GM20000 (cell line): Measurements from ENCODE around the gene GALNT2.

Experiments used
- DNase-seq: peaks from one replicate; pipeline ENCODE4 v3.0.0; 2012; ENCODE audit warnings: low spot score
- TF ChIP-seq, protein P1 (sequence below): IDR thresholded peaks from 2 replicates; pipeline ENCODE4 v1.5.1; 2012; ENCODE audit warnings: mild to moderate bottlenecking, control low read depth; ENCODE audit errors: extremely low read depth, missing control alignments

GALNT2 gene

DNA sequence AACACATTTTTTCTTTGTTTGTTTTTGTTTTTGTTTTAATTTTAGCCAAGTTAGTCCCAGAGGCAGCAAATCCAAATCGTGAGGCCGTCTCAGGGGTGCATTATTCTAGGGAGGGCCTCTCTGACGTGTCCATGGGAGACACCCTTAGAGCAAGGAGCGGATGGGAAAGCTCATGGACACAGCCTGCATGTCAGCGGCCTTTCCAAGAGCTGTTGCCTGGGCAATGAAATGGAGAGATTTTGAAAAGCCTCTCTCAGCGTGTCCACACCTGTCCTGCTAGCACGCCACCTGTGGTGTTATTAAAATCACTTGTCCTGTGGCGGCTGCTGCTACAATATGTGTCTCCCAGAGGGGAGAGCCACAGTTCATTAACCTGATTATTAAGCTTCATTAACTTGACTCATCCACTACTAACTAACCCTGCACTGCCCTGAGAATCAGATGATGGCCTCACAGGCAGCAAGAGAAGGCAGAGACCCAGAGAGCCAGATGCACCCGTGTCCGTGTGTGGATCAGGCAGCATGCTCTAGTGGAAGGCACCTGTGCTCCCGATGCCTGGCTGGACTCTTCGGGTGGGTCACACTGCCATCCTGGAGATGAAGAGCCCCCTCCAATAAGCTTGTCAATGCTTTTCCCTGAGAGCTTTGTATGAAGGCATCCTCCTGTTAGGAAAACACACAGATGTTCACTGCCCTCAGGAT, 225.8 kb downstream of the GALNT2 start:
- DNase-seq, result no peak
- TF ChIP-seq, protein P1, sequence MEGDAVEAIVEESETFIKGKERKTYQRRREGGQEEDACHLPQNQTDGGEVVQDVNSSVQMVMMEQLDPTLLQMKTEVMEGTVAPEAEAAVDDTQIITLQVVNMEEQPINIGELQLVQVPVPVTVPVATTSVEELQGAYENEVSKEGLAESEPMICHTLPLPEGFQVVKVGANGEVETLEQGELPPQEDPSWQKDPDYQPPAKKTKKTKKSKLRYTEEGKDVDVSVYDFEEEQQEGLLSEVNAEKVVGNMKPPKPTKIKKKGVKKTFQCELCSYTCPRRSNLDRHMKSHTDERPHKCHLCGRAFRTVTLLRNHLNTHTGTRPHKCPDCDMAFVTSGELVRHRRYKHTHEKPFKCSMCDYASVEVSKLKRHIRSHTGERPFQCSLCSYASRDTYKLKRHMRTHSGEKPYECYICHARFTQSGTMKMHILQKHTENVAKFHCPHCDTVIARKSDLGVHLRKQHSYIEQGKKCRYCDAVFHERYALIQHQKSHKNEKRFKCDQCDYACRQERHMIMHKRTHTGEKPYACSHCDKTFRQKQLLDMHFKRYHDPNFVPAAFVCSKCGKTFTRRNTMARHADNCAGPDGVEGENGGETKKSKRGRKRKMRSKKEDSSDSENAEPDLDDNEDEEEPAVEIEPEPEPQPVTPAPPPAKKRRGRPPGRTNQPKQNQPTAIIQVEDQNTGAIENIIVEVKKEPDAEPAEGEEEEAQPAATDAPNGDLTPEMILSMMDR, result no peak

DNA sequence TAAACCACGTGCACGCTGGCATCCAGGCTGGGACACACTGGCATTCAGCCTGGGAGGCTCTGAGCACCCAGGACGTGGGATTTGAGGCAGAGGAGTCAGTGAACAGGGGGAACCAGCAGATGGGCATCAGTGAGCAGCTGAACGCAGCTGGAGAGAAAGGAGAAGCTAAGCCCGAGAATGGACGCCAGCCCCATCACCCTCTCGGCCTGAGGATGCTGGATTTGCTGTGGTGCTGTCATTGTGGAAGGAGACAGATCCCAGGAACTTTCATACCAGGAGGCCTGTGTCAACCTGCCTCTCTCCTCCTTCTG, 226.3 kb downstream of the GALNT2 start:
- TF ChIP-seq, protein P1, result no peak
- no peak for DNase-seq

DNA sequence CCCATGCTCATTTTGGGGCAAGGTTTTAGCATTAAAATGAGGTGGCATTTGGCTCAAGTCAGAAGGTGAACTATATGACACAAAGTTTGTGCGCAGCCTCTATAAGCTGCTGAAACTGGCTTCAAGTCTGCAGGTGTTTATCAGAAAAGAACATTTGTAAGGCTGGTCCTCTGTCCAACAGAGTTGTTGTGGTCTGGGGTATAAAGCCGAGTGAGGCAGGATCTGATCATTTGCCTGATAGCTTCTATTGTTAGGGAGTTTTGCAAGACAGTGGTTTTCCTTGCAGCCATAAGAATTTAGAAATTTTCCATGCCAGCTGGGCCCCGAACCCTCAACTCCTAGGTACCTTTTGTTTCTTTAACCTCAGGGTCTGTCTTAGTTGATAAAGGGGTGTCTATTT, 228.3 kb downstream of the GALNT2 start:
- no peak for DNase-seq

DNA sequence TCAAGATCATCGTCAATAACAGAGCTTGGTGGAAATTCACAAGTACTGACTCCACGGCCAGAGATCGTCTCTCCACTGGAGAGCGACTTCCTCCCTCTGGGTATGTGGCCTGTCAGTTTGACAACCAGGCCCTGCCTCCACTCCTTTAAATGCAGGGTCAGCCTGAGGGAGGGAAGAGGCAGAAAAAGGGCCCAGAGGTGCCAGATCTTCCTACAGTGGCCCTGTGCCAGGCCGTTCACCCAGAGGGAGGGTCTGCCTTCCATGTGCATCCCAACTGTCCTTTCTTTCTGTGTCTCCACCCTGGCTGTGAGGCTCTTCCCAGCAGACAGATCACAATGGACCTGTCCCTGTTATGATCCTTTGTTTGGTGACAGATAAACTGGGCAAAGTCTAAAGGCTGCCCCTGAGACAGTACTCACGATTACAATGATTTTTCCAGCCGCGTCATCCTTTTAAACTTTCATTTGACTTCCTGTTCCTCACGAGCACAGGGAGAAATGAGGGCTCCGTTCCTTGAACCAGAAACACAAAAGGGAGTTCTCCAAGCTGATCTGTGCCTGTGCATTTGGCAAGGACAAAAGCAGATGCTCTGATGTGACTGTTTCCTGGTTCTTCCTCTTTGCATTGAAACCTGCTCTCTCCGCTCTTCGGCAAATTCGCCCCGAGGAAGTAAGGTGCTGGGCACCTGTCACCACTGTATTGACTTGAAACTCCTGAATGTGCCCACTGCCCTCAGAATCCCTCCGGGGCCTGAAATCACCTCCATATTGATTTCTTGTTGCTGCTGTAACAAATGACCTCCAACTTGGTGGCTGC, 232.4 kb downstream of the GALNT2 start:
- DNase-seq, result no peak
- TF ChIP-seq, protein P1, result no peak

More for the DNA sequence above, 228.3 kb downstream of the GALNT2 start:
- TF ChIP-seq, protein P1, result no peak

DNA sequence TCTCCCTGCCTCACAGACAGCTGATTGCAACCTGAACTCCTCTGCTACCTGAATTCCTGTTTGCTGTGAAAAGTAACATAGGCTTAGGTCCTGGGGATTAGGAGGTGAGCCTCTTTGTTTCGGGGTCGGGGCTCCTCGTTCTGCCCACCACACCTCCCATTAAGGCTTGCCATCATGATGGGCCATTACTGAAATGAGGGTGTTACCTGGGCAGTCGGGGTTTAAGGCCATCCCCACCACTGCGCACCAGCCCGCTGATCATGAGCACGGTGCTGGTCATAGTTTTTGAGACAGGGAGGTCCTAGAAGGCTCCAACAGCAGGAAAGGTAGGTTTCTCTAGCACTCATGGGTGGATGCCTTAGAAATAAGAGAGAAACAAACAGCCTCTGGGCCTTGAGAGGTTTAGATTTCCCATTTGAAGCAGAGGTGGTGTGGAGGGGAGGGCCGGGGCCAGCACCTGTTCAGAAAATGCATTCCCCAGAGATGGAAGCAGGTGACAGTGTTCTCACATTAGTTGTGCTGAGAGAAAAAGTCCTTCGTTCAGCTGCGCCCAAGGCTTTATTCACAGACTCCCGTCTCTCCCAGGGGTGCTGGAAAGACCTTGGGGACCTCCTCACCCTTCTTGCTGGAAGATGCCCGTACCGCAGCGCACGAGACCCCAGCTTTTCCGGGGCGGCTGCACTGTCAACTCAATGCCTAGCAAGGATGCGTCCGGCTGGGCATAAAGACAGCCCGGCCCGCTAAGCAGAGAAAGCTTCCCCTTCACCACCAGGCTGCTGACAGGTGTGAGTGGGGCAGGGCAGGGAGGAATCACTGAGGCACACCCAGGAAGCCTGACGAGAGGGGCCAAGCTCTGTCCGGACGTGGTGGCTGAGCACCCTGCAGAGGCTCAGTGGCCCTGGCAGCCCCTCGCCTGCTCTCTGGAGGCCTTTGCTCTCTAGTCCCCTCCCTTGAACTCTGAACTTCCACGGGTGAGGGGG, 233.6 kb downstream of the GALNT2 start:
- TF ChIP-seq, protein P1, result no peak
- DNase-seq, result no peak

DNA sequence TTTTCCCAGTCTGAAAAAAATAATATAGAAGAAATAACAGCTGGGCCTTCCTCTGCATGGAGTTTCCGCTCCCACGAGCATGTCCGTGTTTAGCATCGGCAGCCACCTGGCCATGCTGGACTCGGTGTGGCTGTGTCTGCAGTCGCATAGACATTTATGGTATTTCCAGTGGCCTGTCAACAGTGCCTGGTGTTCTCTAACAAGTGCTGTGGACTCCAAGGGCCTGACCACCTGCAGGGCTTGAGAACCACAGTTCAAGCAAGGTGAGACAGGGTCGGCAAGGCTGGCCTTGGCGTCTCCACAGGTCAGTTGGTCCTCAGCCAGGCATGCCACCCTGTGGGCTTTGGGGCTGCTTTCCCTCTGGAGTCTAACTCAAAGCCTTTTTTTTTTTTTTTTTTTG, 234.3 kb downstream of the GALNT2 start:
- TF ChIP-seq, protein P1, result no peak
- no peak for DNase-seq
